Skeletal muscle satellite cell (primary cell): ENCODE measurements around the gene CCDC107.
"Not testable (repeated sequence)": the region's sequence is repeated elsewhere in the genome, so short reads cannot be mapped to it uniquely, and the experiment has no call there.

ENCODE experiments used
- H3K27me3 ChIP-seq: 2 replicates; pipeline ENCODE4 v1.7.0; 2013; ENCODE audit warnings: low read length; ENCODE audit not compliant: control insufficient read depth, insufficient read depth
- H3K36me3 ChIP-seq: 2 replicates; pipeline ENCODE4 v1.7.0; 2013; ENCODE audit warnings: mild to moderate bottlenecking, control low read depth, low read length; ENCODE audit not compliant: insufficient read depth
- H3K4me1 ChIP-seq: 2 replicates; pipeline ENCODE4 v1.7.0; 2013; ENCODE audit warnings: low read length; ENCODE audit not compliant: control insufficient read depth, insufficient read depth
- H3K4me2 ChIP-seq: 2 replicates; pipeline ENCODE4 v1.7.0; 2013; ENCODE audit warnings: mild to moderate bottlenecking, low read length
- H3K4me3 ChIP-seq: 2 replicates; pipeline ENCODE4 v1.7.0; 2013; ENCODE audit warnings: low read length
- H3K9ac ChIP-seq: 2 replicates; pipeline ENCODE4 v1.7.0; 2013; ENCODE audit warnings: mild to moderate bottlenecking, low read depth, low read length, moderate library complexity
- H3K9me3 ChIP-seq: replicated peaks from 2 replicates; pipeline ENCODE4 v1.7.0; 2013; ENCODE audit warnings: mild to moderate bottlenecking, control low read depth, low read length

Gene CCDC107

GRCh38 chr9:35639631-35640030 is 18.5 kb upstream of the CCDC107 start:
- Histone ChIP-seq H3K4me1 (peaks cover 4% of the 10 kb centered on the region), H3K9me3 (no peaks in the 10 kb centered on the region), H3K4me2 (no peak overlapping the region), H3K4me3 (no peak overlapping the region), H3K36me3 (no peaks in the 10 kb centered on the region), H3K27me3 (no peaks in the 10 kb centered on the region), H3K9ac (no peak overlapping the region)

- not testable (repeated sequence) for H3K4me1 ChIP-seq, H3K27me3 ChIP-seq, H3K4me3 ChIP-seq, H3K9ac ChIP-seq, H3K36me3 ChIP-seq, H3K4me2 ChIP-seq, H3K9me3 ChIP-seq
Measured at GRCh38 chr9:35640431-35640830, 17.7 kb upstream of the CCDC107 start.

GRCh38 chr9:35641478-35641877 is 16.6 kb upstream of the CCDC107 start:
- not testable (repeated sequence) for H3K27me3 ChIP-seq, H3K4me3 ChIP-seq, H3K36me3 ChIP-seq, H3K9me3 ChIP-seq, H3K4me2 ChIP-seq, H3K9ac ChIP-seq
- H3K4me1 ChIP-seq: peaks cover 19% of the 10 kb centered on the region

GRCh38 chr9:35643046-35643445 is 15.0 kb upstream of the CCDC107 start:
- Histone ChIP-seq H3K36me3 (no peaks in the 10 kb centered on the region), H3K9ac (no peak overlapping the region), H3K4me2 (no peak overlapping the region), H3K9me3 (no peaks in the 10 kb centered on the region), H3K4me1 (peaks cover 24% of the 10 kb centered on the region), H3K4me3 (no peak overlapping the region), H3K27me3 (no peaks in the 10 kb centered on the region)

GRCh38 chr9:35645736-35646135 is 12.4 kb upstream of the CCDC107 start:
- not testable (repeated sequence) for H3K27me3 ChIP-seq, H3K36me3 ChIP-seq, H3K9me3 ChIP-seq
- Histone ChIP-seq H3K4me2 (peak overlapping the region; percentile 97), H3K9ac (peak overlapping the region; percentile 90), H3K4me1 (peaks cover 37% of the 10 kb centered on the region), H3K4me3 (peak overlapping the region; percentile 76)

- H3K9ac ChIP-seq: peak overlapping the region; percentile 90
- H3K4me2 ChIP-seq: peak overlapping the region; percentile 97
- no peaks in the 10 kb centered on the region for H3K36me3 ChIP-seq
- peaks cover 37% of the 10 kb centered on the region for H3K4me1 ChIP-seq
- H3K9me3 ChIP-seq: no peaks in the 10 kb centered on the region
- no peaks in the 10 kb centered on the region for H3K27me3 ChIP-seq
- H3K4me3 ChIP-seq: peak overlapping the region; percentile 76
Measured at GRCh38 chr9:35646153-35646532, 11.9 kb upstream of the CCDC107 start.

GRCh38 chr9:35646533-35647265 is 11.4 kb upstream of the CCDC107 start:
- no peaks in the 10 kb centered on the region for H3K9me3 ChIP-seq
- H3K36me3 ChIP-seq: no peaks in the 10 kb centered on the region
- peak overlapping the region; percentile 76 for H3K4me3 ChIP-seq
- peak overlapping the region; percentile 90 for H3K9ac ChIP-seq
- H3K27me3 ChIP-seq: no peaks in the 10 kb centered on the region
- peaks cover 37% of the 10 kb centered on the region for H3K4me1 ChIP-seq
- peak overlapping the region; percentile 97 for H3K4me2 ChIP-seq

GRCh38 chr9:35649431-35650340 is 8.4 kb upstream of the CCDC107 start:
- Histone ChIP-seq H3K4me1 (peaks cover 44% of the 10 kb centered on the region), H3K9ac (peak overlapping the region; percentile 32)

GRCh38 chr9:35650341-35651158 is 7.5 kb upstream of the CCDC107 start, which contains the start of gene SIT1:
SIT1 (minus strand) TSS chr9:35650931; CDS start chr9:35650853, 78 bp downstream.
- no peaks in the 10 kb centered on the region for H3K36me3 ChIP-seq
- peaks cover 38% of the 10 kb centered on the region for H3K4me1 ChIP-seq
- peak within 1 kb of the TSS; percentile 8 for H3K4me2 ChIP-seq
- no peak within 1 kb of the TSS for H3K4me3 ChIP-seq
- peak within 1 kb of the TSS; percentile 32 for H3K9ac ChIP-seq
- H3K27me3 ChIP-seq: no peaks in the 10 kb centered on the region
- no peaks in the 10 kb centered on the region for H3K9me3 ChIP-seq

More at GRCh38 chr9:35649431-35650340, 8.4 kb upstream of the CCDC107 start:
- Histone ChIP-seq H3K9me3 (no peaks in the 10 kb centered on the region), H3K4me3 (peak overlapping the region; percentile 20), H3K27me3 (no peaks in the 10 kb centered on the region), H3K36me3 (no peaks in the 10 kb centered on the region), H3K4me2 (peak overlapping the region; percentile 8)

GRCh38 chr9:35651956-35652828 is 5.9 kb upstream of the CCDC107 start:
- H3K4me2 ChIP-seq: no peak overlapping the region
- H3K36me3 ChIP-seq: no peaks in the 10 kb centered on the region
- no peaks in the 10 kb centered on the region for H3K9me3 ChIP-seq
- no peak overlapping the region for H3K4me3 ChIP-seq
- H3K9ac ChIP-seq: no peak overlapping the region
- no peaks in the 10 kb centered on the region for H3K27me3 ChIP-seq
- peaks cover 27% of the 10 kb centered on the region for H3K4me1 ChIP-seq
